HG03575 (cell line): ENCODE data around the gene INS.

Source experiments
- ATAC-seq: cut with Tn5 transposase; IDR thresholded peaks from one replicate; pipeline ENCODE4 v1.9.1; 2021; ENCODE audit not compliant: unreplicated experiment, insufficient number of reproducible peaks, low FRiP score; ENCODE audit errors: extremely low read depth

INS gene

GRCh38 chr11:2137202-2138067, 23.6 kb downstream of the INS start:
- no peak for ATAC-seq

- ATAC-seq = no peak
Observed at GRCh38 chr11:2136952-2137201, 24.1 kb downstream of the INS start.

- ATAC-seq = no peak
Observed at GRCh38 chr11:2136209-2136951, 24.6 kb downstream of the INS start.

- no peak for ATAC-seq
Observed at GRCh38 chr11:2135648-2136201, 25.3 kb downstream of the INS start.

GRCh38 chr11:2135018-2135569, 25.9 kb downstream of the INS start:
- ATAC-seq = no peak

GRCh38 chr11:2134022-2135010, 26.7 kb downstream of the INS start:
- ATAC-seq = no peak

- ATAC-seq = no peak
Observed at GRCh38 chr11:2133241-2134021, 27.6 kb downstream of the INS start.

- ATAC-seq = no peak
Observed at GRCh38 chr11:2132874-2133240, 28.2 kb downstream of the INS start.

- no peak for ATAC-seq
Observed at GRCh38 chr11:2132246-2132645, 28.8 kb downstream of the INS start.

- no peak for ATAC-seq
Observed at GRCh38 chr11:2131371-2132236, 29.4 kb downstream of the INS start.

- no peak for ATAC-seq
Observed at GRCh38 chr11:2130881-2131352, 30.1 kb downstream of the INS start.

GRCh38 chr11:2129699-2130366, 31.2 kb downstream of the INS start:
- no peak for ATAC-seq

- ATAC-seq = no peak
Observed at GRCh38 chr11:2129308-2129698, 31.7 kb downstream of the INS start.

- no peak for ATAC-seq
Observed at GRCh38 chr11:2128511-2129307, 32.3 kb downstream of the INS start.

GRCh38 chr11:2128130-2128510, 32.9 kb downstream of the INS start:
- ATAC-seq = no peak

- ATAC-seq = no peak
Observed at GRCh38 chr11:2127482-2128129, 33.4 kb downstream of the INS start.
